ACHN (cell line): ENCODE results near the gene ITPKC.

Experiments
- DNase-seq: peaks from one replicate; pipeline ENCODE4 v3.0.0-alpha.2; 2015
- in situ Hi-C: cut with HindIII; loops from 2 replicates; pipeline ENCODE4 v1.10.0; 2017; ENCODE audit warnings: low sequenced_read_pairs, low pct_ligation_motif_present, low pct_unique_long_range_greater_than_20kb

ITPKC gene

GRCh38 chr19:40716482-40717324 is at the start of gene ITPKC, which contains the start of gene COQ8B:
Gene ITPKC (plus strand): TSS chr19:40717112. CDS start chr19:40717136, 24 bp downstream.
Gene COQ8B (minus strand): TSS chr19:40716886. CDS start chr19:40714632, 2,254 bp downstream.
- DNase-seq: peak; percentile 98
- in situ Hi-C loops: no loop called here

GRCh38 chr19:40667602-40668001 is 49.3 kb upstream of the ITPKC start:
- DNase-seq: no peak
- in situ Hi-C loops: no loop called here

DNA sequence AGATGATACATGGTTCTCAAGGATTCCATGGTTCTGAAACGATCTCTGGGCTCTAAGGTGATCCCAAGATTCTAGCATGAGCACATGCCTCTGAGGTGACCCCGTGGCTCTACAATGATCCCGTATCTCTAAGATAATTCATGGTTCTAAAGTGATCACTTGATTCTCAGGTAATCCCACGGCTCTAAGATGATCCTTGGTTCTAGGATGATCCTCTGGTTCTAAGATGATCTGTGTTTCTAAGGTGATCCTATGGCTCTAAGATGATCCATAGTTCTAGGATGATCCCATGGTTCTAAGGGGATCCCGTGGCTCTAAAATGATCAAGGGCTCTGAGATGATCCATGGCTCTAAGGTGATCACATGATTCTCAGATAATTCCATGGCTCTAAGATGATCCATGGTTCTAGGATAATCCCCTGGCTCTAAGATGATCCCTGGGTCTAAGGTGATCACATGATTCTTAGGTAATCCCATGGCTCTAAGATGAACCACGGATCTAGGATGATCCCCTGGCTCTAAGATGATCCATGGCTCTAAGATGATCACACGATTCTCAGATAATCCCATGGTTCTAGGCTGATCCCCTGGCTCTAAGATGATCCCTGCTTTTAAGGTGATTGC is 47.8 kb upstream of the ITPKC start:
- in situ Hi-C loops: no loop called here
- DNase-seq: no peak

DNA sequence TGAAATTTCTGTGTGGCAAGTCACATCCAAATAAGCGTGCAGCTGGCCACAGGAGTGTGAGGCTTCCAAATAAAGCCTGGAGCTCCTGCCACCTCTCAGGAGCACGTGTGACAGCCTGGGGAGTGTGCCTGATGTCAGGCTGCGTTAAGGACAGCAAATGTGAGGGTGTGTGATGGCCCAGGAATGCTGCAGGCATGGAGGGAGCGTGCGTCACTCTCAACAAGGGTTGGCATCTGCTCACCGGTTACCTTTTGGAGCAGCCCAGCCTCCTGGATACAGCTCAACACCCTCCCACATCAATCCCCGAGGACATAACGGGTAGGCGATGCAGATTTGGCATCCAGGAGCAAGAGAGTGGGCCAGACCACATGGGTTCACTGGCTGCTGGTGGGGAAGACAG is 45.5 kb upstream of the ITPKC start:
- in situ Hi-C loops: no loop called here

GRCh38 chr19:40672038-40672437 is 44.9 kb upstream of the ITPKC start:
- no peak for DNase-seq
- in situ Hi-C loops: no loop called here

More for the DNA sequence above, 45.5 kb upstream of the ITPKC start:
- DNase-seq: no peak

GRCh38 chr19:40672573-40673299 is 44.2 kb upstream of the ITPKC start:
- no peak for DNase-seq
- in situ Hi-C loops: no loop called here

GRCh38 chr19:40673397-40673796 is 43.5 kb upstream of the ITPKC start:
- in situ Hi-C loops: no loop called here
- no peak for DNase-seq

DNA sequence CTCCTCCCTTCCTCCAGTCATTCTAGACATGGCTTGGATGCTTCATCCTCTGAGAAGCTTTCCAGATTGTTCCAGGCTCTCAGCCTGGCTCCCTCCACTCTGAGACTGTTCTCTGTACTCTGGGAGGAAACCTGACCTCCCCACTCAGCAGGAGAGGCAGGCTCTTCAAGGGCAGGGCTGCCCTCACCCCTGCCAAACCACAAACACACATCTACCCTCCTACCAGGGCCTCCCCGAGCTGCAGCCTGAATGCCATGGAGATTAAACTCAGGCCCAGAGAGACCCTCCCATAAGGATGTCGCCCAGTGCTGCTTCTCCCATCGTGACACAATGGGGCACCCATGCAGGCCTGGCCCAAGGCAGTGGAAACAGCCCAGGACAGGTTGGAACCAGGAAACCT is 42.6 kb upstream of the ITPKC start:
- in situ Hi-C loops: no loop called here
- no peak for DNase-seq

GRCh38 chr19:40677156-40677555 is 39.8 kb upstream of the ITPKC start:
- no peak for DNase-seq
- in situ Hi-C loops: no loop called here

DNA sequence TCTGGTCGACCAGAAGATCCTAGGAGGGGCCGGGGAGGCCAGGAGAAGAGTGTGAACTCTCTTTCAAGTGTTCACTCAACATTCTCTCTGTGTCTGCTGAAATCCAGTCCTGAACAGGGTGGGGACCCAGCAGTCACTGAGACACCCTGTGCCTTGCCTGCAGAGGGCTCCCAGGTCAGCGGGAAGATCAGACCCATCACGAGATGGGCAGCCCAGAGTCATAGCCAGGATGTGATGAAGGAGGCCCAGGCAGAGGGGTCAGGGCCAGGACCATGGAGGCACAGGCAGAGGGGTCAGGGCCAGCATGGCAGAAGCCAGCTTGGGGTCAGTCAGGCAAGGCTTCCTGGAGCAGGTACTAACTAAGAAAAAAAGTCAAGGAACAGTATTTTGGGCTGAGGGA is 35.9 kb upstream of the ITPKC start:
- in situ Hi-C loops: no loop called here
- no peak for DNase-seq

DNA sequence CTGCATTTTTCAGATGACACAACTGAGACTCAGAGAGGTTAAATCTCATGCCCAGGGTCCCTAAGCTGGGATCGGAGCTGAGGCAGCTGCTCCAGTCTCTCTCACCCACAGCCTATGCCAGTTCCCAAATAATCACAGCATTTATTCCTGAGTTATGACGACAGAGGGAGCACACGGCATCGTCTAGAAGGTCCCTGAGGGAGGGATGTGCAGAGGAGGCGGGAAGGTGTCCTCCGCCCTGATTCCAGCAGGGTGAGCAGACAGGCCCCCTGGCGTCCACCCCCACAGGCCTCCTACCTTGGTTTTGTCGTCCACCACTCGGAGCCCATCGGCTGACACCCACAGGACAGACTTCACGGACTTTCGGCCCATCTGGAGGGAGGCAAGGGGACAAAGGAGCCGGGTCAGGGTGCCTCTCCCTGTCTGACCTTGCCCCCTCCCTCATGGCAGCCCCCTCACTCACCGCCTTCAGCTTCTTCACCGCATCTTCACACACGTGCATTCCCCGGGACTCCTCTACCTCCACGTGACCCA is 34.4 kb upstream of the ITPKC start:
- DNase-seq: no peak
- in situ Hi-C loops: no loop called here

DNA sequence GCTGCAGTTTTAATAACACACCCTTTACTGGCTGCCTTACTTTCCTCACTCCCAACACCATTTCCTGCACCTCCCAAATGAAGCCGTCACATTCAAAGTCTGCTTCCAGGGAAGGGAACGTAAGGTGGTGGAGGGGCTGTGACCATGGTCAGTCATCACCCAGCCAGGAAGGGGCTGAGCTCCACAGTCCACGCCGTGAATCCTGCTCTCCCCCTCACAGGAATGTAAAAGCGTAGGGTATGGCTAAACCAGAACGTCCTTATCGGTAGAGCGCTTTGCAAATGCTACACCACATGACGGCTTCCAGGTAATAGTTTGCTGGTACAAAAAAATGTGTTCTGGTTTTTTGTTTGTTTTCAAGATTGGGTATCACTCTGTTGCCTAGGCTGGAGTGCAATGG is 33.5 kb upstream of the ITPKC start:
- in situ Hi-C loops: no loop called here
- no peak for DNase-seq

- DNase-seq: no peak
- in situ Hi-C loops: no loop called here
Measured at GRCh38 chr19:40684280-40684679, 32.6 kb upstream of the ITPKC start.

DNA sequence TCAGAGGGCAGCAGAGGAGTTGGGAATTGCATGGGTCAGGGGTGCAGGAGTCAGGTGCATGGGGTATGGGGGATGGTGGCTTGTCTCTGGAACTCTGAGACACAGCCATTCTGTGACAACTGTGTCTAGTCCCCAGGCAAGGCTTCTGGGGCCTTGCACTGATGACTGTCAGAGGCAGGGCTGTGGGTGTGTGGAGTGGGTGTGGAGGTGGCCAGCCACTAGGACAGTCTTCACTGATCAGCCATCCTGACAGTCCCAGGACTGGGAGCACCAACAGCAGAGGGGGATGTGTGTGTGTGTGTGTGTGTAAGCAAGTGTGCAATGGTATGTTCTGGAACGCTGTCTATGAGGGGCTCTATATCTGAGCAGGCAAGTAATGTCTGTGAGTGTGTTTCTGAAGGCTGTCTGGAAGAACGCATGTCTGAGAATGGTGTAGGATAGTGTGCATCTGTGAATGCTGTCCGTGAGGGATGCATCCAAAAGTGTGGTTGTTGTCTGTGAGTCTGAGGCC is 31.8 kb upstream of the ITPKC start:
- in situ Hi-C loops: no loop called here

DNA sequence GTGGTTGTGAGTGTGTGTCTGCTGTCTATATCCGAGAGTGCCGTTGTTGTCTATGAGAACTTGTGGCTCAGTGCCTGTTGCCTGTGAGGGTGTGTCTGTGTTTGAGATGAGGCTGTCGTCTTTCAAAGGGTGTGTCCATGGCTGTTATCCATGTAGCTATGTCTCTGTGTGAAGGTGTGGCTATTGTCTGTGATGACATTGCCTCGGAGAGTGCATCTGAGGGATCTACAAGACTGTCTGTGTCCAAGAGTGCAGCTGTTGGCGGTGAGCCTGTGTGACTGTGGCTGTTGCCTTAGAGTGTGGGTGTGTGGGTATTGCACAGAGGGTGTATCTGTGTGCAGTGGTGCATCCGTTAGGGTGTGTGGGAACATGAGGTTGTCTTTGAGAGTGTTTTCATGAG is 31.3 kb upstream of the ITPKC start:
- no peak for DNase-seq
- in situ Hi-C loops: no loop called here

More for the DNA sequence above, 31.8 kb upstream of the ITPKC start:
- DNase-seq: no peak

GRCh38 chr19:40686882-40687524 is 29.9 kb upstream of the ITPKC start:
- in situ Hi-C loops: no loop called here
- DNase-seq: no peak

GRCh38 chr19:40687525-40688016 is 29.3 kb upstream of the ITPKC start:
- in situ Hi-C loops: no loop called here
- no peak for DNase-seq

- DNase-seq: no peak
- in situ Hi-C loops: no loop called here
Measured at GRCh38 chr19:40688309-40688708, 28.6 kb upstream of the ITPKC start.
